HepG2 (cell line): ENCODE data around the gene INO80B. TPM values are rescaled to one million over a fixed set of nuclear protein-coding genes. Genes with fewer than 3 reads are reported as not detected.

ENCODE experiments used
- CCDC6 ChIP-seq: sonication (generic); formaldehyde crosslinking; IDR thresholded peaks from 2 replicates; pipeline ENCODE4 v1.8.1; 2022; ENCODE audit warnings: mild to moderate bottlenecking, missing genetic modification reagents, moderate library complexity
- GFI1 ChIP-seq: sonication (generic); formaldehyde crosslinking; IDR thresholded peaks from 2 replicates; pipeline ENCODE4 v1.5.0; 2020; ENCODE audit warnings: missing genetic modification reagents, mild to moderate bottlenecking, borderline replicate concordance
- MEF2D ChIP-seq: sonication (generic); formaldehyde crosslinking; IDR thresholded peaks from 2 replicates; pipeline ENCODE4 v1.5.1; 2020; ENCODE audit warnings: mild to moderate bottlenecking, missing genetic modification reagents
- MIER3 ChIP-seq: IDR thresholded peaks from 2 replicates; pipeline ENCODE4 v1.6.1; 2016; ENCODE audit warnings: missing compliant biosample characterization, borderline replicate concordance
- NCOA2 ChIP-seq: sonication (generic); formaldehyde crosslinking; IDR thresholded peaks from 2 replicates; pipeline ENCODE4 v1.8.0; 2022; ENCODE audit warnings: inconsistent platforms
- RCOR2 ChIP-seq: IDR thresholded peaks from 2 replicates; pipeline ENCODE4 v1.6.1; 2016; ENCODE audit warnings: missing biosample characterization, missing genetic modification reagents
- YY1 ChIP-seq: IDR thresholded peaks from 2 replicates; pipeline ENCODE4 v1.6.1; 2011; ENCODE audit warnings: low read length, low read depth, moderate library complexity, mild to moderate bottlenecking; ENCODE audit not compliant: insufficient read depth, insufficient replicate concordance
- ZC3H4 ChIP-seq: sonication (generic); formaldehyde crosslinking; IDR thresholded peaks from 2 replicates; pipeline ENCODE4 v1.4.0; 2020; ENCODE audit warnings: missing genetic modification reagents, borderline replicate concordance
- ZNF296 ChIP-seq: sonication (generic); formaldehyde crosslinking; conservative IDR thresholded peaks from 2 replicates; pipeline ENCODE4 v1.5.0; 2020; ENCODE audit warnings: mild to moderate bottlenecking, missing genetic modification reagents
- ZNF33B ChIP-seq: sonication (generic); formaldehyde crosslinking; IDR thresholded peaks from 2 replicates; pipeline ENCODE4 v1.5.1; 2020; ENCODE audit warnings: mild to moderate bottlenecking, missing genetic modification reagents
- ZNF776 ChIP-seq: sonication (generic); formaldehyde crosslinking; IDR thresholded peaks from 2 replicates; pipeline ENCODE4 v1.4.0; 2020; ENCODE audit warnings: mild to moderate bottlenecking, missing genetic modification reagents
- ZNF816 ChIP-seq: sonication (generic); formaldehyde crosslinking; IDR thresholded peaks from 2 replicates; pipeline ENCODE4 v1.8.0; 2022; ENCODE audit warnings: missing genetic modification reagents, mild to moderate bottlenecking, borderline replicate concordance
- polyA plus RNA-seq, 8 experiments: library from polyadenylated mRNA; depleted of rRNA in 3 of 8; stranded (reverse) in 7 of 8; unstranded in 1 of 8; fragments of >200 nt; fragmentation: Illumina TruSeq in 4 of 8; extraction: Trizol in 4 of 8; gene quantifications; 2 replicates each; pipeline versions ENCODE4 v1.2.1 to v1.2.3, GENCODE V29; 2011 to 2016; ENCODE audit warnings: low read depth in 4 of 8, missing spikeins in 1 of 8, mixed read lengths in 1 of 8; ENCODE audit not compliant: insufficient read depth in 1 of 8
- total RNA-seq, 5 experiments: library from RNA; depleted of rRNA; stranded (reverse); fragments of >200 nt; fragmentation: Illumina TruSeq; extraction: Trizol; gene quantifications; 2 replicates each; pipeline ENCODE4 v1.2.3, GENCODE V29; 2016; ENCODE audit warnings: low read depth in 1 of 5
- TF ChIP-seq, protein P1 (sequence below): sonication (generic); formaldehyde crosslinking; IDR thresholded peaks from 2 replicates; pipeline ENCODE4 v1.8.0; 2023; ENCODE audit warnings: mild to moderate bottlenecking, missing genetic modification reagents
- TF ChIP-seq, protein P2 (sequence below): sonication (generic); formaldehyde crosslinking; IDR thresholded peaks from 2 replicates; pipeline ENCODE4 v1.5.0; 2020; ENCODE audit warnings: mild to moderate bottlenecking, missing genetic modification reagents, moderate library complexity
- TF ChIP-seq, protein P3 (sequence below): sonication (generic); formaldehyde crosslinking; IDR thresholded peaks from 2 replicates; pipeline ENCODE4 v1.4.0; 2020; ENCODE audit warnings: missing genetic modification reagents
- TF ChIP-seq, protein P4 (sequence below): sonication (generic); formaldehyde crosslinking; IDR thresholded peaks from 2 replicates; pipeline ENCODE4 v1.8.1; 2023; ENCODE audit warnings: mild to moderate bottlenecking, missing genetic modification reagents
- TF ChIP-seq, protein P5 (sequence below): fragments of 450-650 bp; IDR thresholded peaks from 2 replicates; pipeline ENCODE4 v1.6.1; 2017; ENCODE audit warnings: mild to moderate bottlenecking

Gene INO80B
- total and polyA plus RNA-seq, 2 of the 13 experiments (the other 11 are each of a cell fraction or from before 2014, with no cell fraction given), result 6.2 to 14.5 TPM

DNA sequence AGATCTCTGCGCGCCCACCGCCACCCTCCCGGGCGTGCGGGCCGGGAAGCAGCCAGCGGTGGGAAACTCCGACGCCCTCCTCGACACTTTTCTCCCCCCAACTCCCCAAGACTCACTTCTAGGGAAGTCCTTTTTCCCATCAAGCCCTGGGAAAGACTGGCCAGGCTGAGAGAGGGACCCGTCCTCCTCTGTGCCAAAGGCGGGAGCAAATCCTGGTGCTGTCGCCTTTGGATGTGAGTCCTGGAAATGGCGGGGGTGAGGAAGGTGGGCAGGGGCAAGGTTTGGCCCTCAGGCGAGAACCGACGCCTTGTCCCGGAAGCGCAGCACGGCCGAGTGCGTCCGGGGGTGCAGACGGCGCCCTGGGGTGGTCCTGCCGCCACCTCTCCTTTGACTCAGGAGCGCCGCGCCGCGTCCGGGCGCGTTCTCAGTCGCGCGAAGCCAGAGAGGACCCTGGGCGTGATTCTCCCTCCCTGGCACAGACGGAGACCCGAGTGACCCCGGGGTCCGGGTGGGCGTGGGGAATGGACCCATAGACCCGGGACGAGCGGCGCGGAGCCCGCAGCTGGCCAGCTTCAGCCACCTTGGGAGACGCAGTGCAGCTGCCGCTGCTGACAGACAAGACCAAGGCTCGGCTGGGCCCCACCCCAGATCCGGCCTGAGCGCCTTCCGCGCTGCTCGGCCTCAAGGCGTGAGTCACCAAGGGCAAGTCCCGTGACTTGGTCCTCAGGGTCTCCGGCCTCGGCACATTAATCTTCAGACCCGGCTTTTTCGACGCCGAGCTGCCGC is 48.0 kb downstream of the INO80B start (continued):
- TF ChIP-seq, protein P1, sequence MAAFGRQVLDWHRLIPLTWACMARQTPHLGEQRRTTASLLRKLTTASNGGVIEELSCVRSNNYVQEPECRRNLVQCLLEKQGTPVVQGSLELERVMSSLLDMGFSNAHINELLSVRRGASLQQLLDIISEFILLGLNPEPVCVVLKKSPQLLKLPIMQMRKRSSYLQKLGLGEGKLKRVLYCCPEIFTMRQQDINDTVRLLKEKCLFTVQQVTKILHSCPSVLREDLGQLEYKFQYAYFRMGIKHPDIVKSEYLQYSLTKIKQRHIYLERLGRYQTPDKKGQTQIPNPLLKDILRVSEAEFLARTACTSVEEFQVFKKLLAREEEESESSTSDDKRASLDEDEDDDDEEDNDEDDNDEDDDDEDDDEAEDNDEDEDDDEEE (CRISPR knock-in tag), result peak; percentile 95
- TF ChIP-seq ZNF33B (no peak), ZNF776 (CRISPR knock-in tag) (peak; percentile 61; the same call in 1 of the 2 replicates), ZNF816 (CRISPR knock-in tag) (peak; percentile 92; the same call in 1 of the 2 replicates), ZC3H4 (CRISPR knock-in tag) (peak; percentile 87), YY1 (peak; percentile 85), CCDC6 (peak; percentile 36; the same call in 1 of the 2 replicates), NCOA2 (CRISPR knock-in tag) (peak; percentile 21), MIER3 (CRISPR knock-in tag) (no peak), GFI1 (CRISPR knock-in tag) (peak; percentile 9; the same call in 1 of the 2 replicates), ZNF296 (CRISPR knock-in tag) (no peak; the same call in 1 of the 2 replicates), MEF2D (CRISPR knock-in tag) (peak; percentile 6; the same call in 1 of the 2 replicates), RCOR2 (CRISPR knock-in tag) (no peak)
- TF ChIP-seq, protein P2, sequence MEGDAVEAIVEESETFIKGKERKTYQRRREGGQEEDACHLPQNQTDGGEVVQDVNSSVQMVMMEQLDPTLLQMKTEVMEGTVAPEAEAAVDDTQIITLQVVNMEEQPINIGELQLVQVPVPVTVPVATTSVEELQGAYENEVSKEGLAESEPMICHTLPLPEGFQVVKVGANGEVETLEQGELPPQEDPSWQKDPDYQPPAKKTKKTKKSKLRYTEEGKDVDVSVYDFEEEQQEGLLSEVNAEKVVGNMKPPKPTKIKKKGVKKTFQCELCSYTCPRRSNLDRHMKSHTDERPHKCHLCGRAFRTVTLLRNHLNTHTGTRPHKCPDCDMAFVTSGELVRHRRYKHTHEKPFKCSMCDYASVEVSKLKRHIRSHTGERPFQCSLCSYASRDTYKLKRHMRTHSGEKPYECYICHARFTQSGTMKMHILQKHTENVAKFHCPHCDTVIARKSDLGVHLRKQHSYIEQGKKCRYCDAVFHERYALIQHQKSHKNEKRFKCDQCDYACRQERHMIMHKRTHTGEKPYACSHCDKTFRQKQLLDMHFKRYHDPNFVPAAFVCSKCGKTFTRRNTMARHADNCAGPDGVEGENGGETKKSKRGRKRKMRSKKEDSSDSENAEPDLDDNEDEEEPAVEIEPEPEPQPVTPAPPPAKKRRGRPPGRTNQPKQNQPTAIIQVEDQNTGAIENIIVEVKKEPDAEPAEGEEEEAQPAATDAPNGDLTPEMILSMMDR (CRISPR knock-in tag), result peak; percentile 96
- TF ChIP-seq, protein P3, sequence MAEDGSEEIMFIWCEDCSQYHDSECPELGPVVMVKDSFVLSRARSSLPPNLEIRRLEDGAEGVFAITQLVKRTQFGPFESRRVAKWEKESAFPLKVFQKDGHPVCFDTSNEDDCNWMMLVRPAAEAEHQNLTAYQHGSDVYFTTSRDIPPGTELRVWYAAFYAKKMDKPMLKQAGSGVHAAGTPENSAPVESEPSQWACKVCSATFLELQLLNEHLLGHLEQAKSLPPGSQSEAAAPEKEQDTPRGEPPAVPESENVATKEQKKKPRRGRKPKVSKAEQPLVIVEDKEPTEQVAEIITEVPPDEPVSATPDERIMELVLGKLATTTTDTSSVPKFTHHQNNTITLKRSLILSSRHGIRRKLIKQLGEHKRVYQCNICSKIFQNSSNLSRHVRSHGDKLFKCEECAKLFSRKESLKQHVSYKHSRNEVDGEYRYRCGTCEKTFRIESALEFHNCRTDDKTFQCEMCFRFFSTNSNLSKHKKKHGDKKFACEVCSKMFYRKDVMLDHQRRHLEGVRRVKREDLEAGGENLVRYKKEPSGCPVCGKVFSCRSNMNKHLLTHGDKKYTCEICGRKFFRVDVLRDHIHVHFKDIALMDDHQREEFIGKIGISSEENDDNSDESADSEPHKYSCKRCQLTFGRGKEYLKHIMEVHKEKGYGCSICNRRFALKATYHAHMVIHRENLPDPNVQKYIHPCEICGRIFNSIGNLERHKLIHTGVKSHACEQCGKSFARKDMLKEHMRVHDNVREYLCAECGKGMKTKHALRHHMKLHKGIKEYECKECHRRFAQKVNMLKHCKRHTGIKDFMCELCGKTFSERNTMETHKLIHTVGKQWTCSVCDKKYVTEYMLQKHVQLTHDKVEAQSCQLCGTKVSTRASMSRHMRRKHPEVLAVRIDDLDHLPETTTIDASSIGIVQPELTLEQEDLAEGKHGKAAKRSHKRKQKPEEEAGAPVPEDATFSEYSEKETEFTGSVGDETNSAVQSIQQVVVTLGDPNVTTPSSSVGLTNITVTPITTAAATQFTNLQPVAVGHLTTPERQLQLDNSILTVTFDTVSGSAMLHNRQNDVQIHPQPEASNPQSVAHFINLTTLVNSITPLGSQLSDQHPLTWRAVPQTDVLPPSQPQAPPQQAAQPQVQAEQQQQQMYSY, result no peak; the same call in 1 of the 2 replicates
- TF ChIP-seq, protein P4, sequence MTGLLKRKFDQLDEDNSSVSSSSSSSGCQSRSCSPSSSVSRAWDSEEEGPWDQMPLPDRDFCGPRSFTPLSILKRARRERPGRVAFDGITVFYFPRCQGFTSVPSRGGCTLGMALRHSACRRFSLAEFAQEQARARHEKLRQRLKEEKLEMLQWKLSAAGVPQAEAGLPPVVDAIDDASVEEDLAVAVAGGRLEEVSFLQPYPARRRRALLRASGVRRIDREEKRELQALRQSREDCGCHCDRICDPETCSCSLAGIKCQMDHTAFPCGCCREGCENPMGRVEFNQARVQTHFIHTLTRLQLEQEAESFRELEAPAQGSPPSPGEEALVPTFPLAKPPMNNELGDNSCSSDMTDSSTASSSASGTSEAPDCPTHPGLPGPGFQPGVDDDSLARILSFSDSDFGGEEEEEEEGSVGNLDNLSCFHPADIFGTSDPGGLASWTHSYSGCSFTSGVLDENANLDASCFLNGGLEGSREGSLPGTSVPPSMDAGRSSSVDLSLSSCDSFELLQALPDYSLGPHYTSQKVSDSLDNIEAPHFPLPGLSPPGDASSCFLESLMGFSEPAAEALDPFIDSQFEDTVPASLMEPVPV (CRISPR knock-in tag), result no peak; the same call in 1 of the 2 replicates
- TF ChIP-seq, protein P5, sequence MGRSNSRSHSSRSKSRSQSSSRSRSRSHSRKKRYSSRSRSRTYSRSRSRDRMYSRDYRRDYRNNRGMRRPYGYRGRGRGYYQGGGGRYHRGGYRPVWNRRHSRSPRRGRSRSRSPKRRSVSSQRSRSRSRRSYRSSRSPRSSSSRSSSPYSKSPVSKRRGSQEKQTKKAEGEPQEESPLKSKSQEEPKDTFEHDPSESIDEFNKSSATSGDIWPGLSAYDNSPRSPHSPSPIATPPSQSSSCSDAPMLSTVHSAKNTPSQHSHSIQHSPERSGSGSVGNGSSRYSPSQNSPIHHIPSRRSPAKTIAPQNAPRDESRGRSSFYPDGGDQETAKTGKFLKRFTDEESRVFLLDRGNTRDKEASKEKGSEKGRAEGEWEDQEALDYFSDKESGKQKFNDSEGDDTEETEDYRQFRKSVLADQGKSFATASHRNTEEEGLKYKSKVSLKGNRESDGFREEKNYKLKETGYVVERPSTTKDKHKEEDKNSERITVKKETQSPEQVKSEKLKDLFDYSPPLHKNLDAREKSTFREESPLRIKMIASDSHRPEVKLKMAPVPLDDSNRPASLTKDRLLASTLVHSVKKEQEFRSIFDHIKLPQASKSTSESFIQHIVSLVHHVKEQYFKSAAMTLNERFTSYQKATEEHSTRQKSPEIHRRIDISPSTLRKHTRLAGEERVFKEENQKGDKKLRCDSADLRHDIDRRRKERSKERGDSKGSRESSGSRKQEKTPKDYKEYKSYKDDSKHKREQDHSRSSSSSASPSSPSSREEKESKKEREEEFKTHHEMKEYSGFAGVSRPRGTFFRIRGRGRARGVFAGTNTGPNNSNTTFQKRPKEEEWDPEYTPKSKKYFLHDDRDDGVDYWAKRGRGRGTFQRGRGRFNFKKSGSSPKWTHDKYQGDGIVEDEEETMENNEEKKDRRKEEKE, result no peak
